ENCODE results near the gene ALDH1L1.
"Not testable (repeated sequence)": the region's sequence is repeated elsewhere in the genome, so short reads cannot be mapped to it uniquely, and the experiment has no call there.

ALDH1L1 gene

DNA sequence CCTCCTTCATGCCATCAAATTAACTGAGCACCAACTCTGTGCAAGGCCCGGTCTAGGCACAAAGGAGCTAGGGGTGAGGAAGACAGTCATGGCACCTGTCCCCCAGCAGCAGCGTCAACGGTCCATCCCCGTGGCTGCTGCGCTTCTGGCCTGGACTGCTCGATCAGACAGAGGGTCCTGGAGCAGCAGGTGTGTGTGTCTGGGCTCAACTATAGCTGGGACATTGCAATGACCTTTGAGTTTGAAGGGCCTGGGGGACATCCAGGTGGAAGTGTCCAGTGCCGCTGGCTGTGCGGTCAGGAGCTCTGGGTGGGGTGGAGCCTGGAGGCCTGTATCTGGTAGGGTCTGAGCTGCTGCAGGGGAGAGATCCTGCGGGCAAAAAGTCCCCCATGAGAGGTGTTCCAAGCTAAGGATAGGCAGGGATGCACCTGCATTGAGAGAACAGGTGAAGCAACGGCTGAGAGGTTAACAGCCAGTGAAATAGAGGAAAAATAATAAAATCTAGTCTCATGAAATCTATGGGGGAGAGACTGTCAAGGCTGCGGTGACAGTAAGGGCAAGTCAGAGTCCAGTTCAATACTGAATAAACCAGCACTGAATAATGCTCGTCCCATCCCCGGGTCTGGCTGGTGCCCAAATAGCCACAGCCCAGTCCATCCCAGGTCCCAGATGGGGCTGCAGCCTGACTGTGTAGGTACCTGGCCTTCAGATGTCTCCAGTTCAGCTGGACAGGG is 71.1 kb downstream of the ALDH1L1 start:
- in situ Hi-C loops (cut with MboI; ENCODE audit: low sequenced_read_pairs): no loop called here

DNA sequence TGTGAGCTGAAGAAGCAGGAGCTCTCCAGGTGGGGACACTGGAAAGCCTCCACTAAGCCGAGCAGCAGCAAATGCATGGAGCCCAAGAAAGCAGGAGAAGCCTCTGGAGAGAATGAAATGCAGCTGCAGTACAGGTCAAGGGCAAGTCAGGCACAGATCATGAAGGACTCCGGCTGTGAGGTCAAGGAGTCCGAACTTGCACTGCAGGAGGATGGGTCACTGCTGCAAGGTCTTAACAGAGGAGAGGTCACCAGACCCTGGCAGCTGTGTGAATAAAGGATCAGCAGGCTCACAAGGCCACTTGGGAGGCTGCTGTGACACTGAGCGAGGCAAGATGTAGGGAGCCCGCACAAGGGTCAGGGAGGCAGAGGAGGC is 71.7 kb downstream of the ALDH1L1 start:
- in situ Hi-C loops (cut with MboI; ENCODE audit: low sequenced_read_pairs): no loop called here

DNA sequence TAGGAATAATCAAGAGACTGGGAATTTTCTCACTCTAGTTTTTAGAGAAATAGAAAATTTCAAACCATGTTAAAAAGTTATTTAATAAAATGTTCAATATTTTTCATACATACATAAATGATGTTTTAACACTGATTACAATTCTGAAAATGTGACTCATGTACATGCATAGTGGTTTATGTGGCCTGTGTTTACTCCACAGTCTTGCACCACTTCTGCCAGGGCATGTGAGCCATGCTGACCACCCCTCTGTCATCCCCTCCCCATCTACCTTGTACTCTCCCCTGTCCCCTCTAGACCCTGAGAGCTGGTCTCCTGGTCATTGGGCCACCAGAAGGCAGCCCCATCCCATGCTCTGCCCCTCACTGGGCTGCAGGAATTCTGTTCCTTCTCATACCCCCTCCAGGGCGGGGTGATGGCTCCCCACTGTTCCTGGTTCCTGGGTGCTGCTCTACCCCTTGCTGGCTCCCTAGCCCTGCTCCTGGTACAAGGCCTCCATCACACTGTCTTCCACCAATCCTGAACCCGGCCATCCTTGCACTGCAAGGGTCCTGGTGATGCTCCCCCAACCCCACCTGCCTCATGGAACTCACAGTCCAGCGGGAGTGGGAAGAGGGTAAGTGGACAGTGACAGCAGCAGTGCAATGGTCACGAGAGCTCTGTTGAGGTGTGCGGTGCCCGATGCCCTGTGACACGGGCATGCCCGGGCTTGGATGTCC is 72.3 kb downstream of the ALDH1L1 start:
- in situ Hi-C loops (cut with MboI; ENCODE audit: low sequenced_read_pairs): no loop called here

DNA sequence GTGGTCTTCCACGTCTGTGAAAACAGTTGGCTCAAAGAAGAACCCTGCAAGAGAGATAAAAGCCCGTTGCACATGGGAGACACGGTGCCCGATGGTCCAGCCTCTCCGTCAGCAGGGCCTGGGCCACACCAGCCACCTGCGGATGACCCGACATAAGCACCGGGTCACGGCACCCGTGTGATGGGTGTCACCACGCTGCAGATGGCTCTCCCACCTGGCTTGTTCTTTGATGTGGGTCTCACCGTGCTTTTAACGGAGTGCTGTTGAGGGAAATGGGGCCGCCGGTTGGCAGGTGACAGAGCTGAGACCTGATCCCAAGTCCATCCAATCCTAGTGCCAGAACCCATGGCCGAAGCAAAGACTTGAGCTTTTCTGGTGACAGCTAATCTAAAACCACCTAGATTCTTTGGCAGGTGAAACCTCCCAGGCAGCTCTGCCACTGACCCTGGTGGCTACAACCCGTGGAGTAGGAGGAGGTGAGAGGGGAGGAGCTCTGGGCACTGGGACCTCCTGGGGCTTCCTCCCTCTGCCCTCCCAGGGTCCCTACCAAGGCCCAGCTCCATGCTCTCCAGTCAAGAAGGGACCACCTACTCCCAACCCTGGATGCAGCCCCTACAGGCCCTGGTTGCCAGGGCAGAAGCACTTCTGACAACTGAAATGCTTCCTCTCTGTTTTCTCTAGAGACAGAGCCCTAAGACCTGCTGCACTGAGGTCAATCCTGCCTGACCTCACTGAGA is 73.0 kb downstream of the ALDH1L1 start:
- in situ Hi-C loops (cut with MboI; ENCODE audit: low sequenced_read_pairs): no loop called here

DNA sequence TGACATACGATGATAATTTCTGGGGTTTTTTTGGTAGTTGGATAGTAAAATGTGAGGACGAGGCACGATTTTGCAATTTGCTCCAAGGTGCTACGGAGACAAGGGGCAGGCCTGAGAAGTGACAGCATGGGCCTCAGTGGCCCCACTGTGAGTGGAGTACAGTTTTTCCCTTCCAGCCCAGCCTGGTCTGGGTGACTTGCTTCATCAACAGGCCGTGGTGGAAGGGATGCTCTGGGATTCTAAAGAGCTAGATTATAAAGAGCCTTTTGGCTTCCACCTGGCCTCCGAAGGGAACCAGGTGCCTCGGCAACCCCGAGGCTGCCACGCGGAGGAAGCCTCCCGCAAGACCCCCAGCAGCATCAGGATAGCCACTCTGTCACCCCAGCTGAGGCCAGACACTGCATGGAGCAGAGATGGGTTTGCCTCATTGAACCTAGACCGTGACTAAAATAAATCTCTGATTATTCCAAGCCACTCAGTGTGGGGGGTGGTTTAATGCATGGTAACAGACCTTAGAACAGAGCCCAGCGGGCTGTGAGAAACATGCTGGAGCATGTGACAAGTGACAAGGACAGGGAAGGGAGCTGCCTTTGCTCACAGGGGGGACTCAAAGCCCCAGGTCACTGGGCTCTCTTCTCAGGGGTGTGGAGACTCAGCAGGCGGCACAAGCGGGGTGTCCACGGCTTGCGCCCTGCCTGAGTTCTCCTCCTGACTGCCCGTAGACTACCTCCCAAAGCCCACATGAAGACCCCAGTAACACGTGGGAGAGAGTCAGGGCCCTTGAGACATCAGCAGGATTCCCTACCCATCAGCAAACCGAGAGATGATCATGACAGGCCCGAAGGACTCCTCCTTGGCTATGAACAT is 73.8 kb downstream of the ALDH1L1 start:
- in situ Hi-C loops (cut with MboI; ENCODE audit: low sequenced_read_pairs): no loop called here

DNA sequence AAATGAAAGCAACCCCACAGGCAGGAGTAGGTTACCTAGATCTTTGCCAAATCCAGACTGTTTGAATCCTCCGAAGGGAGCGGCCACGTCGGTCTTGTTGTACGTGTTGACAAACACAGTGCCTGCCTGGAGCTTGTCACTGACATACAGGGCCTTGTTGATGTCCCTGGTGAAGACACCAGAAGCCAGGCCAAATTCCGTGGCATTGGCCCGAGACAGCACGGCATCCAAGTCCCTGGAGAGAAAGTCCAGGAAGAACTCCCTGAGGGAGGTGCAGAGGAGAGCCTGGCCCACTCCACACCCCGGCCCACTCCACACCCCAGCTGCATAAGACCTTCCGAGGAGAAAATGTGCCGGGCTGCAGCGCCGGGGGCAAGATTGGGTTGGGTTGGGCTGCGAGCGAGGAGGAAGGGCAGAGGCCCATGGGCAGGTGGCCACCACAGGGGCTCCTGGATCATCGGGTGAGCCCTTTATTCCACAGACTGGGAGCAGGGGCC is 74.6 kb downstream of the ALDH1L1 start:
- in situ Hi-C loops (cut with MboI; ENCODE audit: low sequenced_read_pairs): no loop called here

DNA sequence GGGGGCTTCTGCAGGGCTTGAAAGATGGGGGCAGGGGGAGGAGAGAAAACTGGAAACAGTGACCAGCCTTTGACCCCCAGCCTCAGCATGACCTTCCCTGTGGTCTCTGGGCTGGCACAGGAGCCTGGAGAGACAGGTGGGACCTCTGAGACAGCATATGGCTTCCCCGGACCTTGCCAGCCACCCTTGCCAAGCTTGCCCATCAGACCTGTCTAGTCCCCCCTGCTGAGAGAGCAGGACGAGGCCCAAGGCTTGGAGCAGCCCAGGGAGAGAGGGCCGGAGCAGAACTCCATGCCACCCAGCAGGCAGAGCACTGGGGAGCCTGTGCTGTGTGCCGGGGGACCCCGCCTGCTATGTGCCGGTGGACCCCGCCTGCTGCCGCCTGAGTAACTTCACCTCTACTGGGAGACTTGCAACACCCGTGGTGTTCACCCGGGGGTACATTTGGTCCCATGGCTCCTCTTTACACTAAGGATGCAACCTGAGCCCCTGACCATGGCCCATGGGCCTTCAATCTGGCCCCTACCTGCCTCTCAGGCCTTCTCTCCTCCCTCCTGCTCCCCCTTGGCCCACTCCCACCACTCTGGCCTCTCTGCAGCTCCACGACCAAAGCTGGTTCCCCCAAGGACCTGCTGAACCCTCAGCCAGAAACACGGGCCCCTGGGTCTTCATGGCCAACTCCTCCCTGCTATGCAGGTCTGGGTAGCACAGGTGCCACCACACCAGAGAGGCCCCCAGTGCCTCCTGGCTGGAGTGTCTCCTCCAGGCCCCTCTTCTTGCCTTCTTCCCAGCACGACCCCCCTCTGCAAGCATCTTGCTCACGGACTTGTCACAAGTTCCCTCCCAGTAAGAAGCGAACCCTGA is 75.4 kb downstream of the ALDH1L1 start:
- in situ Hi-C loops (cut with MboI; ENCODE audit: low sequenced_read_pairs): no loop called here

DNA sequence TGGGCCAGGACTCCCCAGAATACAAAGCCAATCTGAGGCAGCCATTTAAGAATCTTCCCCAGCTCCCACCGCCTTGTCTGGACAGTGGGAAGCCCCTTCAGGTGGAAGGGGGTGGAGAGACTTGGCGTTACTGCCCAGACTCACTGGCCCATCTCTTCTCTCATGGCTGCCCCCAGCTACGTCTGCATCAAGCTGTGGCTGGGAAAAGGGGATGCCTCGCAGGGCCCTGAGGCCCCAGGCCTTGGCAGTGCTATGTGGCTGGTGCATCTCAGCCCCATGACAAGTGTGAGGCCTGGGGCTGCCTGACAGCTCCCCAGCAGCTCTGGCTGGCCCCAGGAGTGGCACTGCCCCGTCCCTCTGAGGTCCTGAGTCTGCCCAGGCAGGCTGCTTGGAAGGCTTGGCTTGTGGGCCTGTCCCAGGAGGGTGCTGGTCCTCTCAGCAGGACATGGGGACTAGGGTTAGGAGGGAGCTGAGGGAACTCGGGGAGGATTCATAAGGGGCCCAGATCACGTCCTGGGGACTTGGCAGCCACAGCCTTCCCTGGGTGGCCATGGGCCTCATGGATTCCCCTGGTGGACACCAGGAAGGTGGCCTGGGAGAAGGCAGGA is 76.3 kb downstream of the ALDH1L1 start:
- in situ Hi-C loops (cut with MboI; ENCODE audit: low sequenced_read_pairs): no loop called here

DNA sequence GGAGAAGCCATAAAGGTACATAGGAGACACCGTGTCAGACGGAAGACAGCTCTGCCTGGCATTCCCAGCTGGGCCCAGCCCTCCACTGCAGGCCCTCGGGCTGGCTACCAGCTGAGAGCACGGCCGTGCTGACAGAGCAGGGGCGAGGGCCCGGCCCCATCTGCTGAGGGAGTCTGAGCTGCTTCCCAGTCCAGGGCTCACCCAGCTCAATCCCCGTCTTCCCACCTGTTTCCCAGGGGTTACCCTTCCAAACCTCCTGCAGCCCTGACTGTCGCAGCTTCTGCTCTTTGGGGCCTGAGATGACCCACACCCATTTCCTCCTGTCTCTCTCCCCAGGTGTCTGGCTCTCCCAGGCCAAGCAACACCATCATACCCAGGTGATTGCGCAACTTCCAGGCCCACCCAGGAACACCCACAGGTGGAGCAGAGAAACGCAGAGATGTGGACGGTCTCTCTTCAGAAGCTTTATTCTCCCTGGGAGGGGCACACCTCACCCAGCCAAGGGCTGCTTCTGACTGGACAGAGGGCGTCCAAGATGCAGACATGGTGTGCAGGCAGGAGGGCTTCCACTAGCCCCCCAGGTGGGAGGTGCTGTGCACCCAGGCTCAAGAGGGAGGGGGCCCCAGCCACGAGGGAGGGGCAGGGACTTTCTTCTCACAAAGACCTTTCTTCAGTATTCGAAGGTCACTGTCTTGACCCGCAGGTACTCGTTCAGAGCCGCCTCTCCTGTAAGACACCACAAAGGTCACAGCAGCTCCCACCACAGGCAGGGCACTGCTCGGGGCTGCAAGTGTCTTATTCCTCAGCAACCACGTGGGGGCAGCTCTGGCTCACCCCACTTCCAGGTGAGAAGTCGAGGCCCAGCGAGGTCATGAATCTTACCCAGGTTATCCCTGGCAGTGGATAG is 77.0 kb downstream of the ALDH1L1 start:
- in situ Hi-C loops (cut with MboI; ENCODE audit: low sequenced_read_pairs): no loop called here

- in situ Hi-C loops (cut with MboI; ENCODE audit: low sequenced_read_pairs): no loop called here
Measured at GRCh38 chr3:126102530-126102951, 77.8 kb downstream of the ALDH1L1 start.

DNA sequence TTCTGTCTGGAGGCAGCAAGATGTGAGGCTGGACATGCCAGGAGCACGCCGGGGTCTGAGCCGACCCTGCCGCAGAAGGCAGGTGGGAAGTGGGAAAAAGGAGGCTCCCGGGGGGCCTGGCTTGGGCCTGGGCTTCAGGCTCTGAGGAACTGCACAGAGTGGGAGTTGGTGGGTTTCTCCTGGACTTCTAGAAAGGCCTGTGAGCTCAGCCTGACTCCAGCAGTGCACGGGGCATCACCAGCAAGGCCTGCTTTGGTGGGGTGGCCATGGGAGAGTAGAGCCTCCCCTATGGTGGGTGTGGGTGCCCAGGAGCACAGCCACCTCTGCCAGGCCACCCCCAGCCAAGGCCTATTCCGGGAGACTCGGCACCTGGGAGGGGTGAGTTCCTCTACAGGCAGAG is 78.4 kb downstream of the ALDH1L1 start:
- in situ Hi-C loops (cut with MboI; ENCODE audit: low sequenced_read_pairs): no loop called here

DNA sequence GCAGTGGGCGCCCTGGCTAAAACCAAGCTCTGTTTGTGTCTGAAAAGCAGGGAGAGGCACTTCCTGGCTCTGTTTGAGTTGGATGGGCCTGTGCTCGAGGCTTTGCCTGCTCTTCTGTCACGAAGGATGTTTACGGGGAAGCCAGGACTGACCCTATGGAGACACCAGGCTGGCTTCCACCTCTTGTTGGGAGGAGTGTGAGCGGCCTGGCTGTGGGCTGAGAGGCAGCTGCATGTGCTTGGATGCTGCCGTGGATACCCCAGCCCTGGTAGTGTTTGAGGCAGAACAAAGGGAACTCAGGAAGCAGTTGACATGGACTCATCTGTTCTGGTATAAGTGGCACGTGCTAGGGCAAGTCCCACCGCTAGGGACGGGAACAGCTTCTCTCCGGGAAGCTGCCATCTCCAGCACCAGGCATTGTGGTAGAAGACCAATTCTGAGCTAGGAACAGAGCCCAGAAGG is 78.8 kb downstream of the ALDH1L1 start:
- in situ Hi-C loops (cut with MboI; ENCODE audit: low sequenced_read_pairs): no loop called here

- in situ Hi-C loops (cut with MboI; ENCODE audit: low sequenced_read_pairs): no loop called here
Measured at GRCh38 chr3:126100634-126101301, 79.6 kb downstream of the ALDH1L1 start.

GRCh38 chr3:126100269-126100633 is 80.1 kb downstream of the ALDH1L1 start:
- in situ Hi-C loops (cut with MboI; ENCODE audit: low sequenced_read_pairs): no loop called here

DNA sequence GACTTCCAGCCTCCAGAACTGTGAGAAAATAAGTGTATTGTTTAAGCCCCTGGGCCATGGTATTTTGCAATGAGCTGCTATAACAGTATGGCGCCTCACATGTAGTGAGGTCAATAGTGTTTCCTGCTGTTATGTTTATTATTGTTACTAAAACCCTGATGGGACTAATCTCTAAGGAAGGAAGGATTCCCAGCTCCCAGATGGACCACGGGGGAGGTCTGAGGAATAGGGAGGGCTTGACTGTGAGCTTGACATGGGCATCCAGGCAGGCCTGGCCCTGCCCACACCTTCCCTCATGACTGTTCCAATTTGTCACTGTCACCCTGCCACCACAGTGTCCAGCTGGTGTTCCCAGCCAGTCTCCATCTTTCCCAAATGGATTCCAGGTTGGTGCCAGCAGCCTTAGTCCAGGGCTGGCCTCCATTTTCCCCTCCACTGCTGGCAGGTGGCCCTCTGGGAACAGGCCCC is 82.0 kb downstream of the ALDH1L1 start:
- in situ Hi-C loops (cut with MboI; ENCODE audit: low sequenced_read_pairs): no loop called here

GRCh38 chr3:126097801-126098200 is 82.6 kb downstream of the ALDH1L1 start:
- in situ Hi-C loops (cut with MboI; ENCODE audit: low sequenced_read_pairs): no loop called here

DNA sequence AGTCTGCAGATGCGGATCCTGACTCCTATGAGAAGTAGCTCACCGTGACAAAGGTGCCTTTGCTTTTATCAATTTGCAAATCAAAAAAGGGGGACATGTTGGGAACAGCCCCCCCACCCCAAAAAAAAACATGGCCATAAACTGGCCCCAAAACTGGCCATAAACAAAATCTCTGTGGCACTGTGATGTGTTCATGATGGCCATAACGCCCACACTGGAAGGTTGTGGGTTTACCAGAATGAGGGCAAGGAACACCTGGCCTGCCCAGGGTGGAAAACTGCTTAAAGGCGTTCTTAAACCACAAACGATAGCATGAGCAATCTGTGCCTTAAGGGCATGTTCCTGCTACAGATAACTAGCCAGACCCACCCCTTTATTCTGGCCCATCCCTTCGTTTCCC is 84.1 kb downstream of the ALDH1L1 start:
- in situ Hi-C loops (cut with MboI; ENCODE audit: low sequenced_read_pairs): not testable (repeated sequence)

DNA sequence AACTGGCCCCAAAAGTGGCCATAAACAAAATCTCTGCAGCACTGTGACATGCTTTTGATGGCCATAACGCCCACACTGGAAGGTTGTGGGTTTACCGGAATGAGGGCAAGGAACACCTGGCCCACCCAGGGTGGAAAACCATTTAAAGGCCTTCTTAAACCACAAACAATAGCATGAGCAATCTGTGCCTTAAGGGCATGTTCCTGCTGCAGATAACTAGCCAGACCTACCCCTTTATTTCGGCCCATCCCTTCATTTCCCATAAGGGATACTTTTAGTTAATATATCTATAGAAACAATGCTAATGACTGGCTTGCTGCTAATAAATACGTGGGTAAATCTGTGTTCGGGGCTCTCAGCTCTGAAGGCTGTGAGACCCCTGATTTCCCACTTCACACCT is 88.3 kb downstream of the ALDH1L1 start:
- in situ Hi-C loops (cut with MboI; ENCODE audit: low sequenced_read_pairs): not testable (repeated sequence)

Data from HL-60/S4 (cell line).